HEK293 (cell line): ENCODE data around the gene ARRB2.

ENCODE experiments used
- CTCF ChIA-PET: fragments of 350-600 bp; formaldehyde crosslinking; extraction: SDS; loops from one replicate; lab custom pipeline; 2021; ENCODE audit warnings: antibody characterized with exemption; lab: Yijun Ruan, JAX
- POLR2A ChIA-PET: fragments of 300-600 bp; formaldehyde crosslinking; extraction: SDS; loops from one replicate; lab custom pipeline; 2020; ENCODE audit warnings: antibody characterized with exemption, inconsistent platforms; lab: Yijun Ruan, JAX
- H3K27ac ChIP-seq: fragments of 200-500 bp; sonication (Bioruptor generic); 2 replicates; pipeline ENCODE4 v1.5.1; 2014; ENCODE audit warnings: low read depth, low read length, control low read depth, inconsistent platforms; ENCODE audit errors: extremely low read depth
- H3K36me3 ChIP-seq, 2 experiments: fragments of 200-500 bp in 1 of 2; sonication (Bioruptor generic) in 1 of 2; 1 replicate in 1 of 2; 2 replicates in 1 of 2; pipeline ENCODE4 v1.5.1; 2014 to 2017; ENCODE audit warnings: inconsistent platforms in 2 of 2, low read length in 2 of 2; ENCODE audit not compliant: control insufficient read depth in 2 of 2, insufficient read depth in 1 of 2
- H3K4me1 ChIP-seq: fragments of 200-500 bp; sonication (Bioruptor generic); 2 replicates; pipeline ENCODE4 v1.5.1; 2014; ENCODE audit warnings: mild to moderate bottlenecking, low read length, inconsistent platforms; ENCODE audit not compliant: control insufficient read depth, insufficient read depth
- H3K4me3 ChIP-seq: 2 replicates; pipeline ENCODE4 v1.5.1; 2011; ENCODE audit warnings: low read depth, mild to moderate bottlenecking, control low read depth, low read length, moderate library complexity
- H3K9me3 ChIP-seq: fragments of 200-500 bp; sonication (Bioruptor generic); 2 replicates; pipeline ENCODE4 v1.5.1; 2014; ENCODE audit warnings: low read depth, low read length, inconsistent platforms; ENCODE audit not compliant: control insufficient read depth, insufficient read depth
- SP3 ChIP-seq: fragments of 450-650 bp; formaldehyde crosslinking; IDR thresholded peaks from 2 replicates; pipeline ENCODE4 v1.5.1; 2016; ENCODE audit warnings: missing biosample characterization, missing genetic modification characterization
- ZBTB11 ChIP-seq: fragments of 450-650 bp; formaldehyde crosslinking; conservative IDR thresholded peaks from 2 replicates; pipeline ENCODE4 v1.5.1; 2016; ENCODE audit warnings: low read depth, missing biosample characterization, missing genetic modification characterization
- ZBTB7A ChIP-seq: fragments of 450-650 bp; formaldehyde crosslinking; IDR thresholded peaks from 2 replicates; pipeline ENCODE4 v1.5.1; 2016; ENCODE audit warnings: low read depth, missing biosample characterization, missing genetic modification characterization
- ZBTB8A ChIP-seq: fragments of 450-650 bp; formaldehyde crosslinking; IDR thresholded peaks from 2 replicates; pipeline ENCODE4 v1.5.1; 2016; ENCODE audit warnings: missing biosample characterization, missing genetic modification characterization
- ZNF121 ChIP-seq: fragments of 450-650 bp; formaldehyde crosslinking; IDR thresholded peaks from 2 replicates; pipeline ENCODE4 v1.5.1; 2016; ENCODE audit warnings: missing biosample characterization, missing genetic modification characterization
- ZNF140 ChIP-seq: fragments of 450-650 bp; formaldehyde crosslinking; IDR thresholded peaks from 2 replicates; pipeline ENCODE4 v1.5.1; 2016; ENCODE audit warnings: missing biosample characterization, missing genetic modification characterization
- ZNF157 ChIP-seq: fragments of 450-650 bp; formaldehyde crosslinking; IDR thresholded peaks from 2 replicates; pipeline ENCODE4 v1.5.1; 2016; ENCODE audit warnings: missing biosample characterization, missing genetic modification characterization
- ZNF184 ChIP-seq: fragments of 450-650 bp; IDR thresholded peaks from 2 replicates; pipeline ENCODE4 v1.5.1; 2018; ENCODE audit warnings: missing biosample characterization, mild to moderate bottlenecking, missing genetic modification characterization
- ZNF202 ChIP-seq: fragments of 450-650 bp; formaldehyde crosslinking; IDR thresholded peaks from 2 replicates; pipeline ENCODE4 v1.5.1; 2016; ENCODE audit warnings: missing biosample characterization, missing genetic modification characterization, borderline replicate concordance
- ZNF26 ChIP-seq: fragments of 450-650 bp; formaldehyde crosslinking; IDR thresholded peaks from 2 replicates; pipeline ENCODE4 v1.5.1; 2016; ENCODE audit warnings: missing biosample characterization, missing genetic modification characterization
- ZNF292 ChIP-seq: fragments of 450-650 bp; formaldehyde crosslinking; IDR thresholded peaks from 2 replicates; pipeline ENCODE4 v1.5.1; 2016; ENCODE audit warnings: low read depth, missing biosample characterization, missing genetic modification characterization, borderline replicate concordance
- ZNF416 ChIP-seq: fragments of 450-650 bp; formaldehyde crosslinking; IDR thresholded peaks from 2 replicates; pipeline ENCODE4 v1.5.1; 2016; ENCODE audit warnings: missing biosample characterization, missing genetic modification characterization
- ZNF433 ChIP-seq: fragments of 450-650 bp; formaldehyde crosslinking; IDR thresholded peaks from 2 replicates; pipeline ENCODE4 v1.5.1; 2016; ENCODE audit warnings: missing biosample characterization, missing genetic modification characterization, low read depth
- ZNF513 ChIP-seq: fragments of 450-650 bp; IDR thresholded peaks from 2 replicates; pipeline ENCODE4 v1.5.1; 2018; ENCODE audit warnings: missing biosample characterization, missing genetic modification characterization
- ZNF544 ChIP-seq: fragments of 450-650 bp; formaldehyde crosslinking; IDR thresholded peaks from 2 replicates; pipeline ENCODE4 v1.5.0; 2017; ENCODE audit warnings: missing biosample characterization, missing genetic modification characterization
- ZNF571 ChIP-seq: fragments of 450-650 bp; formaldehyde crosslinking; IDR thresholded peaks from 2 replicates; pipeline ENCODE4 v1.5.0; 2017; ENCODE audit warnings: missing biosample characterization, missing genetic modification characterization
- ZNF624 ChIP-seq: fragments of 450-650 bp; formaldehyde crosslinking; IDR thresholded peaks from 2 replicates; pipeline ENCODE4 v1.5.1; 2017; ENCODE audit warnings: missing biosample characterization, missing genetic modification characterization
- ZNF639 ChIP-seq: fragments of 450-650 bp; formaldehyde crosslinking; IDR thresholded peaks from 2 replicates; pipeline ENCODE4 v1.5.1; 2016; ENCODE audit warnings: missing biosample characterization, missing genetic modification characterization
- ZNF658 ChIP-seq: fragments of 450-650 bp; formaldehyde crosslinking; IDR thresholded peaks from 2 replicates; pipeline ENCODE4; 2016; ENCODE audit warnings: missing biosample characterization, missing genetic modification characterization
- ZNF677 ChIP-seq: fragments of 450-650 bp; IDR thresholded peaks from 2 replicates; pipeline ENCODE4 v1.5.0; 2018; ENCODE audit warnings: missing biosample characterization, mild to moderate bottlenecking, missing genetic modification characterization, moderate library complexity
- ZNF837 ChIP-seq: fragments of 450-650 bp; formaldehyde crosslinking; IDR thresholded peaks from 2 replicates; pipeline ENCODE4 v1.5.1; 2016; ENCODE audit warnings: missing biosample characterization, missing genetic modification characterization
- ZNF843 ChIP-seq: fragments of 450-650 bp; formaldehyde crosslinking; IDR thresholded peaks from 2 replicates; pipeline ENCODE4 v1.5.1; 2016; ENCODE audit warnings: missing biosample characterization, missing genetic modification characterization
- ZSCAN4 ChIP-seq: fragments of 450-650 bp; formaldehyde crosslinking; IDR thresholded peaks from 2 replicates; pipeline ENCODE4 v1.5.1; 2017; ENCODE audit warnings: missing biosample characterization, missing genetic modification characterization

Gene ARRB2

GRCh38 chr17:4709794-4710692 lies at the start of gene ARRB2 (continued):
- TF ChIP-seq ZNF513 (tag by site-specific recombination) (no peak), ZNF416 (no peak), ZNF639 (tag by site-specific recombination) (0 out of 2 replicates have a peak, but pooled peaks have one; percentile 32), ZNF544 (tag by site-specific recombination) (no peak), ZNF433 (tag by site-specific recombination) (no peak)

GRCh38 chr17:4663711-4664110 lies 46.7 kb upstream of the ARRB2 start:
- H3K9me3 ChIP-seq = no peaks in the 10 kb centered on the region
- H3K27ac ChIP-seq = no peak overlapping the region
- H3K4me3 ChIP-seq = no peak overlapping the region
- no peaks in the 10 kb centered on the region for H3K4me1 ChIP-seq
- H3K36me3 ChIP-seq = no peaks in the 10 kb centered on the region
- no peak for TF ChIP-seq ZBTB7A (tag by site-specific recombination)
- no peak for TF ChIP-seq ZNF26
- no peak for TF ChIP-seq ZBTB11 (tag by site-specific recombination)
- TF ChIP-seq ZSCAN4 = no peak
- TF ChIP-seq ZNF184 (tag by site-specific recombination) = no peak
- TF ChIP-seq ZNF843 = no peak
- TF ChIP-seq ZNF677 (tag by site-specific recombination) = no peak
- TF ChIP-seq ZNF571 (tag by site-specific recombination) = no peak
- TF ChIP-seq ZNF121 (tag by site-specific recombination) = no peak
- TF ChIP-seq ZNF140 (tag by site-specific recombination) = no peak
- no peak for TF ChIP-seq ZNF202
- TF ChIP-seq ZNF658 (tag by site-specific recombination) = no peak
- TF ChIP-seq ZNF624 (tag by site-specific recombination) = no peak
- TF ChIP-seq ZNF292 (tag by site-specific recombination) = no peak
- no peak for TF ChIP-seq ZNF157 (tag by site-specific recombination)
- no peak for TF ChIP-seq ZNF513 (tag by site-specific recombination)
- no peak for TF ChIP-seq SP3 (tag by site-specific recombination)
- no peak for TF ChIP-seq ZNF837
- TF ChIP-seq ZBTB8A (tag by site-specific recombination) = no peak
- ChIA-PET CTCF (interaction anchor here (0.7 kb wide), 1 partner anchor 750 kb away, joined by 3 read pairs; no protein-coding TSS in a partner anchor), POLR2A (no interaction called here)
